RPMI8226 (cell line): ENCODE results near the gene SLC35G3.
"Not testable (repeated sequence)": the region's sequence is repeated elsewhere in the genome, so short reads cannot be mapped to it uniquely, and the experiment has no call there.

ENCODE experiments used
- DNase-seq: peaks from one replicate; pipeline ENCODE4 v3.0.0-alpha.2; 2015

SLC35G3 gene

GRCh38 chr17:35202582-35202981 lies 8.4 kb upstream of the SLC35G3 start:
- not testable (repeated sequence) for DNase-seq

- DNase-seq = not testable (repeated sequence)
Observed at GRCh38 chr17:35195062-35195461, 869 bp upstream of the SLC35G3 start.

- no peak for DNase-seq
Observed at GRCh38 chr17:35192708-35193107, 1.5 kb downstream of the SLC35G3 start.

- DNase-seq = no peak
Observed at GRCh38 chr17:35191001-35191695, 3.0 kb downstream of the SLC35G3 start.

GRCh38 chr17:35189291-35189690 lies 4.9 kb downstream of the SLC35G3 start:
- peak; percentile 12 for DNase-seq

- DNase-seq = no peak
Observed at GRCh38 chr17:35188111-35188510, 6.1 kb downstream of the SLC35G3 start.

GRCh38 chr17:35187481-35187880 lies 6.7 kb downstream of the SLC35G3 start:
- DNase-seq = no peak

GRCh38 chr17:35185849-35186248 lies 8.3 kb downstream of the SLC35G3 start:
- no peak for DNase-seq

GRCh38 chr17:35184274-35184673 lies 9.9 kb downstream of the SLC35G3 start:
- DNase-seq = no peak

GRCh38 chr17:35183332-35183731 lies 10.9 kb downstream of the SLC35G3 start:
- DNase-seq = no peak

- not testable (repeated sequence) for DNase-seq
Observed at GRCh38 chr17:35179379-35179778, 14.8 kb downstream of the SLC35G3 start.

- DNase-seq = no peak
Observed at GRCh38 chr17:35176897-35177296, 17.3 kb downstream of the SLC35G3 start.

- no peak for DNase-seq
Observed at GRCh38 chr17:35175638-35176415, 18.4 kb downstream of the SLC35G3 start.

- DNase-seq = no peak
Observed at GRCh38 chr17:35174835-35175334, 19.3 kb downstream of the SLC35G3 start.

GRCh38 chr17:35172321-35172720 lies 21.9 kb downstream of the SLC35G3 start:
- DNase-seq = not testable (repeated sequence)

- DNase-seq = no peak
Observed at GRCh38 chr17:35171834-35172233, 22.4 kb downstream of the SLC35G3 start.

- peak; percentile 32 for DNase-seq
Observed at GRCh38 chr17:35170968-35171771, 23.0 kb downstream of the SLC35G3 start.

- DNase-seq = no peak
Observed at GRCh38 chr17:35169835-35170363, 24.3 kb downstream of the SLC35G3 start.

GRCh38 chr17:35167666-35168065 lies 26.5 kb downstream of the SLC35G3 start:
- no peak for DNase-seq

- no peak for DNase-seq
Observed at GRCh38 chr17:35167046-35167445, 27.1 kb downstream of the SLC35G3 start.

- no peak for DNase-seq
Observed at GRCh38 chr17:35166526-35166925, 27.7 kb downstream of the SLC35G3 start.

GRCh38 chr17:35164716-35165115 lies 29.5 kb downstream of the SLC35G3 start:
- DNase-seq = no peak

- no peak for DNase-seq
Observed at GRCh38 chr17:35163886-35164285, 30.3 kb downstream of the SLC35G3 start.
